KMS-11 (cell line): Measurements from ENCODE around the gene PMPCB.
A peak's percentile ranks its signal among the peaks of the same experiment; 100 is the strongest.

ENCODE experiments used
- H2AFZ ChIP-seq: fragments of 200-600 bp; sonication (generic); 2 replicates; pipeline ENCODE4 v1.6.1; 2016; ENCODE audit warnings: antibody characterized with exemption, mixed run types, low read depth
- H3K27ac ChIP-seq: fragments of 200-600 bp; sonication (generic); 2 replicates; pipeline ENCODE4 v1.6.1; 2016; ENCODE audit warnings: mild to moderate bottlenecking, mixed run types
- H3K27me3 ChIP-seq: fragments of 200-600 bp; sonication (generic); 2 replicates; pipeline ENCODE4 v1.6.1; 2017; ENCODE audit warnings: mild to moderate bottlenecking, low read depth, mixed run types, moderate library complexity; ENCODE audit not compliant: insufficient read depth
- H3K36me3 ChIP-seq: fragments of 200-600 bp; sonication (generic); 2 replicates; pipeline ENCODE4 v1.6.1; 2017; ENCODE audit warnings: mild to moderate bottlenecking, mixed run types; ENCODE audit not compliant: insufficient read depth
- H3K4me1 ChIP-seq: fragments of 200-600 bp; sonication (generic); 2 replicates; pipeline ENCODE4 v1.6.1; 2016; ENCODE audit warnings: mild to moderate bottlenecking, low read depth, mixed run types; ENCODE audit not compliant: poor library complexity, severe bottlenecking
- H3K4me2 ChIP-seq: fragments of 200-600 bp; sonication (generic); 2 replicates; pipeline ENCODE4 v1.7.0; 2016; ENCODE audit warnings: mild to moderate bottlenecking, mixed run types
- H3K4me3 ChIP-seq: fragments of 200-600 bp; sonication (generic); IDR thresholded peaks from 2 replicates; pipeline ENCODE4 v1.6.1; 2017; ENCODE audit warnings: low read depth, low read length, mixed read lengths; ENCODE audit not compliant: insufficient read depth
- H3K79me2 ChIP-seq: fragments of 200-600 bp; sonication (generic); 2 replicates; pipeline ENCODE4 v1.6.1; 2016; ENCODE audit warnings: low read depth, mixed run types; ENCODE audit not compliant: insufficient read depth
- H3K9ac ChIP-seq: fragments of 200-600 bp; sonication (generic); 2 replicates; pipeline ENCODE4 v1.6.1; 2016; ENCODE audit warnings: mild to moderate bottlenecking, mixed run types
- H4K20me1 ChIP-seq: fragments of 200-600 bp; sonication (generic); 2 replicates; pipeline ENCODE4 v1.6.1; 2016; ENCODE audit warnings: mild to moderate bottlenecking, mixed run types; ENCODE audit not compliant: insufficient read depth
- CTCF ChIP-seq: fragments of 200-600 bp; sonication (generic); conservative IDR thresholded peaks from 2 replicates; pipeline ENCODE4 v1.6.1; 2017; ENCODE audit warnings: low read depth, mild to moderate bottlenecking, antibody characterized with exemption, low read length, moderate library complexity, mixed read lengths

The PMPCB gene

GRCh38 chr7:103314852-103315251 lies 17.6 kb downstream of the PMPCB start:
- no peak overlapping the region for H3K4me3 ChIP-seq
- no peaks in the 10 kb centered on the region; the same call in 1 of the 2 replicates for H4K20me1 ChIP-seq
- H3K27ac ChIP-seq, result no peak overlapping the region
- H3K9ac ChIP-seq, result no peak overlapping the region
- H2AFZ ChIP-seq, result no peak overlapping the region
- TF ChIP-seq CTCF, result no peak
- H3K4me2 ChIP-seq, result no peak overlapping the region
- no peaks in the 10 kb centered on the region for H3K4me1 ChIP-seq
- 0 out of 2 replicates have a peak, but pooled peaks cover 7% of the 10 kb centered on the region for H3K79me2 ChIP-seq
- H3K27me3 ChIP-seq, result no peaks in the 10 kb centered on the region
- H3K36me3 ChIP-seq, result peaks cover 35% of the 10 kb centered on the region; the same call in 1 of the 2 replicates

GRCh38 chr7:103316380-103316941 lies 19.2 kb downstream of the PMPCB start:
- no peaks in the 10 kb centered on the region for H3K27me3 ChIP-seq
- peaks cover 27% of the 10 kb centered on the region; the same call in 1 of the 2 replicates for H3K36me3 ChIP-seq
- H4K20me1 ChIP-seq, result no peaks in the 10 kb centered on the region; the same call in 1 of the 2 replicates
- H2AFZ ChIP-seq, result no peak overlapping the region
- H3K79me2 ChIP-seq, result 0 out of 2 replicates have a peak, but pooled peaks cover 7% of the 10 kb centered on the region
- no peaks in the 10 kb centered on the region for H3K4me1 ChIP-seq
- no peak overlapping the region for H3K4me2 ChIP-seq
- no peak overlapping the region for H3K4me3 ChIP-seq
- H3K9ac ChIP-seq, result no peak overlapping the region
- no peak overlapping the region for H3K27ac ChIP-seq
- TF ChIP-seq CTCF, result no peak

GRCh38 chr7:103317009-103317408 lies 19.8 kb downstream of the PMPCB start:
- no peak overlapping the region for H3K4me3 ChIP-seq
- H3K27ac ChIP-seq, result peak overlapping the region; percentile 5; the same call in 1 of the 2 replicates
- H3K79me2 ChIP-seq, result 0 out of 2 replicates have a peak, but pooled peaks cover 7% of the 10 kb centered on the region
- peaks cover 30% of the 10 kb centered on the region; the same call in 1 of the 2 replicates for H3K36me3 ChIP-seq
- TF ChIP-seq CTCF, result no peak
- no peak overlapping the region for H3K4me2 ChIP-seq
- H2AFZ ChIP-seq, result no peak overlapping the region
- H3K4me1 ChIP-seq, result no peaks in the 10 kb centered on the region
- no peaks in the 10 kb centered on the region for H3K27me3 ChIP-seq
- no peak overlapping the region for H3K9ac ChIP-seq
- no peaks in the 10 kb centered on the region; the same call in 1 of the 2 replicates for H4K20me1 ChIP-seq

GRCh38 chr7:103325744-103326143 lies 28.5 kb downstream of the PMPCB start:
- Histone ChIP-seq H3K9ac (no peak overlapping the region), H3K4me2 (no peak overlapping the region), H3K4me3 (no peak overlapping the region), H2AFZ (no peak overlapping the region), H4K20me1 (no peaks in the 10 kb centered on the region), H3K79me2 (peaks cover 28% of the 10 kb centered on the region), H3K4me1 (no peaks in the 10 kb centered on the region), H3K27ac (no peak overlapping the region), H3K36me3 (peaks cover 8% of the 10 kb centered on the region; the same call in 1 of the 2 replicates), H3K27me3 (no peaks in the 10 kb centered on the region)
- TF ChIP-seq CTCF, result no peak
